ENCODE data around the gene SEC14L2.
A peak's percentile ranks its signal among the peaks of the same experiment; 100 is the strongest.

Gene SEC14L2

GRCh38 chr22:30396871-30397655 lies at the start of gene SEC14L2:
Gene SEC14L2 (plus strand): TSS chr22:30397018. CDS start chr22:30397117, 99 bp downstream.
- peak; percentile 86 for DNase-seq

GRCh38 chr22:30347255-30347892 lies 49.4 kb upstream of the SEC14L2 start:
- no peak for DNase-seq

GRCh38 chr22:30348404-30348803 lies 48.4 kb upstream of the SEC14L2 start:
- DNase-seq = no peak

DNA sequence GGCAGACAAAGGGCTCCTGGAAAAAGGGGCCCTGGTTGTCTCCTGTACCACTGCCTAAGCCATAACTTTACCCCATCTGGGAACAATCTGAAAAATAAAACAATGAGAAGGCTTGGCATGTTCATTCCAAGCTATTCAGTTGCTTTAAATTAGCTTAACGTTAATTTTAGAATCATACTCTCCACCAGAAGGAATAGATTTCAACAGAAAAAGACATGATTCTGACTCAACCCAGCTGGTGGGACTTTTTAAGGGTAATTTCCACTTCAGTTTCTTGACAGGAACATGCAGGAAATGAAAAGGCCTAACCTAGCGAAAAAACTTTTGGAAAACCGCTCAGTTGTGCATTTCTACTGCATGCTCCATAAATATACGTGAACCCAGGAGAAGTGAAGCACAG lies 48.0 kb upstream of the SEC14L2 start:
- no peak for DNase-seq

DNA sequence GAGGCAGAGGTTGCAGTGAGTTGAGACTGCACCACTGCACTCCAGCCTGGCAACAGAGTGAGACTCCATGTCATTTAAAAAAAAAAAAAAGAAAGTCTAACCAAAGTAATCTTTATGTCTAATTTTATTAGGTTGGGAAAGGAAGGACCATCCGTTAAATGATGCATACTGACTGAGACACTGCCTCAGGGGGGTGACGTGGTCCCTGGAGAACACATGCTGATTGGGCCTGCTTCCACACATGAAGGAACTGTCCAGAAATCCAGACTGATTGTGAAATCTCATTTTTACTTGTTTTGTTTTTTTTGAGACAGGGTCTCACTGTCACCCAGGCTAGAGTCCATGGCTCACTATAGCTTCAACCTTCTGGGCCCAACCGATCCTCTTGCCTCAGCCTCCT lies 45.6 kb upstream of the SEC14L2 start:
- DNase-seq = no peak

DNA sequence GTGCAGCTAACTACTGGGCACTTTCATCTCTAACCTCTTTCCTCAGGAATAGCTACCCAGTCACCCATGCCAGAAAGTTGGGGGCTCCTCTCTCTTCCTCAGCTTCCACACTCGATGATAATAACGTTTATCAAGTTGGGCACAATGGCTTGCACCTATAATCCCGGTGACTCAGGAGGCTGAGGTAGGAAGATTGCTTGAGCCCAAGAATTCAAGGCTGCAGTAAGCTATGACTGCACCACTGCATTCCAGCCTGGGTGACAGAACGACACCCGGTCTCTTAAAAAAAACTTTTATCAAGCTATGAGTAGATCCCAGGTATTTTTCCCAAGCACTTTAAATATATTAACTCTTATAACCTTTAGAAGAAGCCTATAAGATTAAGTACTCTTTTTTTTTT lies 42.2 kb upstream of the SEC14L2 start:
- no peak for DNase-seq

DNA sequence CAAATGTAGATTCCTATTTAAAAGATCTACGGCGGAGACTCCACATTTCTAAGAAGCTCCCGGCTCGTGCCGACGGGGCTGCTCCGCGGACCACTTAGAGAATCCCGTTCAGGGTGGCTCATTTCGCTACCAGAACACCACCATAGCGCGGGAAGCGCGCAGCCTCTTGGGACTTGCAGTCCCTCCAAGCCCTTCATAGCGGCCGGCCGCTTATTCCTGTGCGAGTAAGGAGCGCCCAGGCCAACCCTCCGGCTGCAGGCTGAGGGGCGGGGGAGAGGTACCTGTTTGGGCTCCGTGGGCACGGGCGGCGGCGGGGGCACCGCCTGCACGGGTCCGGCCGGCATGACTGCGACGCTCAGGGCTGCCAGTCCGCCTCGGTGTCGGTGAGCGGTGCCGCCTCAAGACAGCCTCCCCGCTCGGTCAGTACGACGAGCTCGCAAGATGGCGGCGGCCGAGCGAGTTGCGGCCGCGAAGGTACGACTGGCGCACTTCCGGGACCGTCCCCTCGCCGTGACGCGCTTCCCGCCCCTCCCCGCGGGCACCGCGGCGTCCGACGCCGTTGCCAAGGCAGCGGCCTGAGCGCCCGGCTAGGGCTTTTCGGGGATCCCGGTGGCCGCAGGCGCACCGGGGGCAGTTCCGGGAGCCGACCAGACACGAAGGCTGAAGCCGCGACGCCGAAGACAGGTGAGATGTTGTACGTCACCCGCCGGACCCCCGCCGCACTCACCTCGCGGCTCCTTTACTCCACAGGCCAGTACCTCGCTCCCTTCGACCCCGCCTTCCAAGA lies 40.2 kb upstream of the SEC14L2 start, which contains the start of the genes CCDC157 and SF3A1:
Gene CCDC157 (plus strand): TSS at position 559 of the 787 bp plus-strand sequence. CDS start 8,994 bp downstream, outside the sequence.
Gene SF3A1 (minus strand): TSS at position 446 of the 787 bp plus-strand sequence. CDS start 102 bp downstream, at position 344.
- DNase-seq = peak; percentile 95

DNA sequence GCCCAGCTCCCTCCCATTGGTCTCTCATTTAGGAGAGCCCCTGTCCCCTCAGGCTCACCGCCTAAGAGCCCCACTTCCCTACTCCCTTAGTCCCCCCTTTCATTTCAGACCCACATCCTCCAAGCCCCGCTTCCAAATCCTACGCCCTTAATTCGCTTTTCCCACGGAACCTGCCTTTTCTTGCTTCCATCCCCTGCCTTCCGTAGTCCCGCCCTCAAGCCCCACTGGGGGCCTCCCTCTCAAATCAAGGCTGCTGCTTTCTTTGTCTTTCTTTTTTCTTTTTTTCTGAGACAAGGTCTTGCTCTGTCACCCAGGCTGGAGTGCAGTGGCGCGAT lies 39.6 kb upstream of the SEC14L2 start:
- no peak for DNase-seq

DNA sequence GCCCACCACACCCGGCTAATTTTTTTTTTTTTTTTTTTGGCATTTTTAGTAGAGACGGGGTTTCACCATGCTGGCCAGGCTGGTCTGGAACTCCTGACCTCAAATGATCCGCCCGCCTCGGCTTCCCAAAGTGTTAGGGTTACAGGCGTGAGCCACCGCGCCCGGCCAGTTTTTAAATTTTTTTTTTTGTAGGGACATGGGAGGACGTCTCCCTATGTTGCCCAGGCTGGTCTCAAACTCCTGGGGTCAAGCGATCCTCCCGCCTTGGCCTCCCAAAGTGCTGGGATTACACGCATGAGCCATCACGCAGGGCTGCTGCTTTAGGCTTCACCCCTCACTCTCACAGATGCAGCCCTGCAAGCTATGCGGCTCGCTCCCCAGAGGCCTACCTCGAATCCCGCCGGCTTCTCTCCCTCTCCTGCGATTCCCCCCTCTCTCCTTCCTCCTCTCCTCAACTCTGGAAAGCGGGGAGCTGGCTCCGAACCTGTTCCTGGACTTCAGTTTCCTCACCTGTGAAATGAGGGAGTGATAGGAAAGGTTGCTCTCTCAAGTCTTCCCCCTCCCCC lies 39.1 kb upstream of the SEC14L2 start:
- DNase-seq = no peak

DNA sequence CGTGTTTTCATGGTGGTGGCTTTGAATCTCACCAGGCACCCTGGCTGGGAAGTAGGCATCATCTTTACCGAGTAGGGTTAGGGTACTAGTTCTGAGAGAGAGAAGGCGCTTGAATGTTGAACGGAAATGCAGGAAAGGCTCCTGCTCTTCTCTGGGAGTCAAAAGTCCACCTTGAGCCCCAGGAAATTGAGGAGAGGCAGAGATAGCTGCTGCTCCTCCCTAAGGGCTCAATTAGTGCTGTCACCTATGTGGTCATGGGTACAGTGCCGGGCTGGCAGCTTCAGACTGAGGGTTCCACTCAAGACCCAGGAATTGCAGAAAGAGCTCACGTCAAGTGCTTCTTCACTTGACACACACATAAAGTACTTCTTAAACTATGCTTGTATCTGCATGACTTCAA lies 38.3 kb upstream of the SEC14L2 start:
- no peak for DNase-seq

GRCh38 chr22:30361916-30362650 lies 34.7 kb upstream of the SEC14L2 start:
- no peak for DNase-seq

- no peak for DNase-seq
Observed at GRCh38 chr22:30362651-30363281, 34.1 kb upstream of the SEC14L2 start.

DNA sequence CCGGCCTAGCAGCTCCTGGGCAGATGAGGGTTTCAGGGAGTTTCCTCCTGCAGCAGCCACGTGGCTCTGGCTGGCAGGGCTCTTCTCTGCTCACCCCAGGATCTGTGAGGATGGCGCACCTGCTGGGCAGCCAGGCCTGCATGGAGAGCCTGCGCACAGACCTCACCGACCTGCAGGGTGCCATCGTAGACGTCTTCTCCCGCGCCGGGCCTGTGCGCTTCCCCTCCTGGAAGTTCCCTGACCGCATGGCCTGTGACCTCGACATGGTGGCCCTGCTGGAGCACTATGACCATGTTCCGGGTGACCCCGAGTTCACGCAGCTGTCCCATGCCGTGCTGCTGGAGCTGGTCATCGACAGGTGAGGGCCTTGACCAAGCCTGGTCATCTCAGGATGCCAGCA lies 30.9 kb upstream of the SEC14L2 start:
- DNase-seq = no peak

DNA sequence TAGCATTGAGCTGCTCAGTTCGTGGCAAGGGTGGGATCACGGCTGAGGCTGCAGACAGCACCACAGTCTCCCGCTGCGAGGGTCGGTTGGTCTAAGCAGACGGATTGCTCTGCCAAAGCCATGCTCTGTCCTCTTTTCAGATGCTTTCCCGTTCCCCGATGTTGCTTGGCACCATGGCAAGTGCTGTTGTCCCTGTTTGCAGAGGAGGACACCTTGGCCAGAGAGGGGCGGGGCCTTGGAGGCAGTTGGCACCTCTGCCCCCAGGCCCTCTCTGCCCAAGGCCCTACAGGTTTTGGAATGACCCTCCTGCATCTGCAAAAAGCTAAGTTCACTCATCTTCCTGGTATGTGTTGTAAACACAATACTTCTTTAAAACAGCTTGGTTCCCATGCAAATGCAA lies 28.4 kb upstream of the SEC14L2 start:
- no peak for DNase-seq

GRCh38 chr22:30370641-30371230 lies 26.1 kb upstream of the SEC14L2 start:
- no peak for DNase-seq

GRCh38 chr22:30371321-30371720 lies 25.5 kb upstream of the SEC14L2 start:
- no peak for DNase-seq

GRCh38 chr22:30371981-30372380 lies 24.8 kb upstream of the SEC14L2 start:
- no peak for DNase-seq

- no peak for DNase-seq
Observed at GRCh38 chr22:30372915-30373314, 23.9 kb upstream of the SEC14L2 start.

DNA sequence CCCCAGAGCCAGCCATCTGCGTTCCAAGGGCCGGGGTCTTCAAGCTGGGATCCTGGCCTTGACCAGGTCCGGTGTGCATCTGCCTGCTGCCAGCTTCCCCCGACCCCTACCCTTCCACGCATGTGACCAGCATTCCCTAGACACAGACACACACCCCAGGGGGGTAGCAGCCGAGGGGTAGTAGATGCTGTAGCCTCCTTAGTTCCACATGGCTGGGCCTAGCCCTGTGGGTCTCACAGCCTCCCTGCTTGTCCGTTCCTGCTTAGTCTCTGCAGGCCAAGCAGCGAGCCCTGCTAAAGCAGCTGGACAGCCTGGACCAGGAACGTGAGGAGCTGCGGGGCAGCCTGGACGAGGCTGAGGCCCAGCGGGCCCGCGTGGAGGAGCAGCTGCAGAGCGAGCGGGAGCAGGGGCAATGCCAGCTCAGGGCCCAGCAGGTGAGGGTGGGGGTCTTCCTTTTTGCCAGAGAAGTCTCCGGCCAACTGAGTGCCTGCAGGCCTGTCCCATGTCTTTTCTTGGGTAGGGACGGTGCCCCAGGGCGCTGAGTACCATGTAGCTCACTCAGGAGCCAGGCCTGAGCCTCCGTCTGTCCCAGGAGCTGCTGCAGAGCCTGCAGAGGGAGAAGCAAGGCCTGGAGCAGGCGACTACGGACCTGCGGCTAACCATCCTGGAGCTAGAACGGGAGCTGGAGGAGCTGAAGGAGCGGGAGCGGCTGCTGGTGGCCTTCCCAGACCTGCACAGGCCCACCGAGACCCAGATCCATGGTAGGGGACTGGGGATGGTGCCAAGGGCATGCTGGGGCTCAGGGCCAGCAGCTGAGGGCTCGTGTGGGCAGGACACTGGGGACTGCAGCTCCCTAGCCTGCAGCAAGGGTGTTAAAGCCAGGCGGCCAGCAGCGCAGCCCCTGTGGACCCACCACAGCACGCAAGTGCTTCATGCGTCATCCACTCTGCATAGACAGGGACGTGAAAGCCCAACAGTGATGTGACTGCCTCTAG lies 23.2 kb upstream of the SEC14L2 start:
- no peak for DNase-seq

- no peak for DNase-seq
Observed at GRCh38 chr22:30375312-30375849, 21.4 kb upstream of the SEC14L2 start.
